ENCODE measurements around the gene SHISAL1.

Gene SHISAL1

DNA sequence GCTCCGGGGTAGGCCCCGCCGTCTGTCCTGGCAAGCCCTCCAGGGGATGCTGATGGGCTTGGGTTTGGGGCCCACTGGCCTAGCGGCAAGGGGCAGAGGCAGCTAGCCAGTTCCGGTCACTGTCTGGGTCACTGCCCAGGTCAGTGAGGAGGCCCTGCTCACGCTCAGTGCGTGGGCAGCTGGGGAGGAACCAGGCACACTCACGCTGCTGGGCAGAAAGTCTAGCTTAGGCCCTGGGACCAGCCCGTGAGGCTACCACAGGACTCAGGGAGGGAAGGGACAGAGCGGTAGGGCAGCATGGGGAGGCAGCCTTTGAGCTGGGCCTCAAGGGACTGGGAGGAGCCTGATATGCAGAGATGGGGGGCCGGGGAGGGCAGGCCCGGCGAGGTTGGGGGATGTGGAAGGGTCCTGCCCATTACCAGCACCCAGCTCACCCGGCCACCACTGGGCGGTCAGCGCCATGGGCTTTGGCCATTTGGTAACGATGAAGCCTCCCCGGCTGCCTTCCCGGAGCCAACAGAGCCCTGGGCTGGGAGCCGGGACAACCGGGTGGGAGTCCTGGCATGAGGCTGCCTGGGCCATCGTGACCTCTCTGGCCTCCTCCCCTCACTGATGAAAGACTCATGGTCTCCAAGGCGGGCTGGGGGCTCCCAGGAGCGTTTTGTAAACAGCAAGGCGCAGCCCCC is 14.2 kb downstream of the SHISAL1 start:
- ATAC-seq = no peak

DNA sequence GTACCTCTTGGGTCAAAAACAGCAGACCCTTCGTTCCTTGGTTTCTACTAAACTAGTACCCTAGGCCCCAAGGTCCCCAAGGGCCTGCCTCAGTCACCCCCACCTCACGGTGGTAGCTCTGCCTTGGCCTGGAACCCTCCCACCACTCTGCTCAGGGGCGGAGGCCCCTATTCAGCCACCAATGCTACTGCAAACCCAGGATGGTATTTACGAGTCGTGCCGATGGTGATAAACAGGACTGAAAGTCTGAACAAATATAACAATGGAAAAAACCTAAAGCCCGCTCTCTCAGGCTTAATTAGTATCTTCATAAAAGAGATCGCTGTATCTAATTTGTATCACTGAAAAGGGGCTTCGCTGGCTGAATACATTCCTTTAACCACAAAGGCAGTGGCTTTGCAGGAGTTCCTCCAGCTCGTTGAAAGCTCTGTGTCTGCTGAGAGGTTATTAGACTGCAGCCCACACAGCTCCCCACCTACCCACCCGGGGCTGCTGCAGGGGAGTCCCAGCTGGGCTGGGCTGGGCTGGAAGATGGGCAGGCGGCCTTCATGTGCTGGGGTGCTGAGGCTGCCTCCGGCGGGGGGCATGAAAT is 15.2 kb downstream of the SHISAL1 start:
- no peak for ATAC-seq

DNA sequence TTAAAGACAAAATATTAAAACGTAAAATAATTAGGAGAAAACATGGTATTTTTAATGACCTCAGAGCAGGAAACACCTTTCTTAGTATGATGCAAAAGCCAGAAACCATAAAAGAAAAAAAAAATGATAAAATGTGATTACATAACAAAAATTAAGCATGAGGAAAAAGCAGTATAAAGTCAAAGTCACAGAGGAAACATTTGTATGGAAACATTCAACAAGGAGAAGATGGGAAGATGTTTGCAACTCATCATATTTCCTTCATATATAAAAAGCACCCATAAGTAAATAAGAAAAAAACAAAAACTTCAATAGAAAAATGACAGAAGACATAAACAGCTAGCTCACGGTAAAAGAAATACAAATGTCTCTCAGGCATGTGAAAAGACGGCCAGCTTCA is 17.3 kb downstream of the SHISAL1 start:
- ATAC-seq = no peak

DNA sequence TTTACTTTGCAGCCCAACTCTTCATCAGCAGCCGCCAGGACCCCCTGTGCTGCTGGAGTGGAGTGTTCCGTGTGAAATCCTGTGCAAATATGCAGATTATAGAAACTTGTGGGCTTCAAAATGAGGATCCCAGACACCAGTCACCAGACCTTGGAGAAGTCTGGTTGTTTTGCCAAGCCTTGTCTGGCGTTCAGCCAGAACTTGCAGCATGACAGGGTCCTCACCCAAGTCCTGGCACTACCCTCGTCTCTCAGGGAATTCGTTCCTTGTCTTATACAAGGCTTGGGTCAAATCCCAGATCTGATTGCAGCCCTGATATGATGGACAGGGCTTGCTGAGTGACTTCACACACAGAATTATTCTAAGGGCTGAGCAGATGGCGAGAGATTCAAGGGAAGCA is 18.9 kb downstream of the SHISAL1 start:
- ATAC-seq = no peak

DNA sequence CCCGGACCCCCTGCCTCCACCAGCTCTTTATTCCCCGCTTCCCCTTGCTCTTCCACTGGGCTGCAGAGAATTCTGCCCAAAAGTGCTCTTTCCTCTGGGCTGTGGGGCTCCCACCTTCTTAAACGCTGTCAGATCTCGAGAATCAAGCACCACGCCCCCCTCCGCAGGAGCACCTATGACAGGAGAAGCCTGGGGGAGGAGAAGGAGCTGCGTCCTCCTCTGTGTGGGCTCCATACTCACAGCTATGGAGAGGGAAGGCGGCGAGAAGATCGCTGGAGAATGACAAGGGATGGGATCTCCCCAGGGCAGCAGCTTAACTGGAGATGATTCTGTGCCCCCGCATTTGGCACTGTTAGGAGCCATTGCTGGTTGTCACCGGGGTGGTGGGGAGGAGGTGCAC is 19.7 kb downstream of the SHISAL1 start:
- no peak for ATAC-seq

DNA sequence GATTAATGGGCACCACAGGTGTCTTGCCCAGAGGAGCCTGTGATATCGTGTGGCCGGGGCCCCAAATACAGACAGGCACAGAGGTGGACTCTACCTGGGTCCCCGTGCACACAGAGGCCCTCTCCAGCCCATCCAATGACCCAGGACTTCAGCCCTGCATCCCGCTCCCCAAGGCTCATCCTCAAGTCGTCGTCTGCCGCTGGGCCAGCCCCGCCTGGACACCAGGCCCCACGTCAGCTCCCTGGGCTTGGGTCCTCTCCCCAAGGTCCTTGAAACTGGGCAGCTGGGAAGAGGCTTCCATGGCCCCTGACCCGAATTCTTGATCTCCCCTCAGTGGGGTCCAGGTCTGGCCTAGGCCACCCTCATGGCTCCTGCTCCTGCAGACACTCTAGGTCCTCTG is 20.2 kb downstream of the SHISAL1 start:
- no peak for ATAC-seq

DNA sequence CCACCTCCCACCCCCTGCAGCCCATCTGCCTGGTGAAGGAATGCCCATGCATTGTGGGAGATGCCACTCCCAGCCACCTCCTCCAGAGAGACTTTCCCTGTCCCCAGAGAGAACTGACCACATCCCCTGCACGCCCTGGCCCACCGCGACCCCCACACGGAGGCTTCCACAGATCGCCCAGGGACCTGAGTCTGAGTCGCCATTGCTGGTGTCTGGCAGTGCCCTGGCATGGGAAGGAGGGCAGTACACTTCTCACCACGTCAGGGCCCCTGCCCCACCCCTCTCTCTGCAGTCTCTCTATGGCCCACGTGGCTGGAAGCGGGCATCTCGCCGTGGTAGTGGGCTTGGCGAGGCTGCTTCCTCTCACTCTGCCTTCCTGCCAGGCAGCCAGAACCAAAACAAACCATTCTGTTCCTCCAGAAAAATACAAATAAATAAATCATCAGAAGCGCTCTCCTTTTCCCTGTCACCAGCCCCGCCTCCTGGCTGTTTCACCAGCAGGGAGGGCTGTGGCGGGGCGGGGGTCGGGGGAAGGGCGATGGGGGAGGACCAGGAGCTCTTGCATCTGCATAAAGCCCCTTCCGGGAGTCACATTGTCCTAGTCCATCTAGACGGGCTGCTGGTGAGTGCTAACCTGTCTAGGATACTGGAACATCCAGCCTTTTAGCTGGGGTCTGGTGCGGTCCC is 20.9 kb downstream of the SHISAL1 start:
- no peak for ATAC-seq

DNA sequence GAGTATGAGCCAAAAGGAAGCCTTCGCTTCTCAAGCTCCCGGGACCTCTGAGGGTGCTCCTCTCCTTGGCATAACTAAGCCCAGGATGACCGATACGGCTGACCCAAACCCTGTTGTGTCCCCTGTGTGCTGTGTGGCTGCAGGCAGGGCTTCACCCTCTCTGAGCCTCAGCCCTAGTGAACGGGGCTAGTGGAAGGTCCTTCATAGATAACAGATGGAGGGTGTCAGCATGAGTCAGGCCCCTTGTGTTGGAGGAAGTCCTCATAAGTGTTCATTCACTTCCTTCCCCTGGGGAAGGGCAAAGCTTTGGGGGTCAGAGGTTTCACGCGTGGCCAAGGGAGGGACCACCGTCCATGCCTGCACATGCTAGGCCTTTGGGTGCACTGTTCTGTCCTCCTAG is 21.5 kb downstream of the SHISAL1 start:
- no peak for ATAC-seq

DNA sequence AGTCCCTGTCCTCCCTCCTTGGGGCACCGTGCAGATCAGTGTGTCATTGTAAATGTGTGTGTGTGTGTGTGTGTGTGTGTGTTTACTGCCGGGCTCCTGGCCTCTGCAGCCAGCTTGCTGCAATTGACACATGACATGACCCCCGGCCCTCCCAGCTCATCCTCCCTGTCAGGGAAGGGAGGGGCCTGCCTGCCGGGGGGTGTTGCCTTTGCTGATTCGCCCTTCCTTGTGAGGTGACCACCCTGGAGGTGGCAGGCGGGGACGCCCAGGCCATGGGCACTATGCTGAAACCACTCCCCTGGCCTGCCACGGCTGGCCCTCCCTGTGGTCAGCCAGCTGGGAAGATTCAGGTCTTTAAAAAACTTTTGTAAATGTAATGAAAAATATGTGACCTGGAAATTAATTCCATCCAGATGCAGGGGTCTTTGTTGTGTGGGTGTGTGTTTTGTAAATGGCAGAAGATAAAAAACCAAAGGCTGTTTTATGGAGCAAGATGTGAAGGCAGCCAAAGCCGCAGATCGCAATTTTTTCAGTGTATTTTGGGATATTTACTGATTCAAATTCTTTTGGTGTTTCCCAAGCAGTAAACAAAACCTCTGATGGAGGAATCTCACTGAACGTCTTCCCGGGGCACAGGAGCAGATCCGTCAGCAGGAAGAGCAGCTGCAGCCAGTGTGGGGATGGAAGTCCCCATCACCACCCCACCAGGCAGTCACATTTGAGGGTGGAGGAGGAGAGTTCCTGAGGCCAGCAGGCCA is 23.2 kb downstream of the SHISAL1 start:
- no peak for ATAC-seq

DNA sequence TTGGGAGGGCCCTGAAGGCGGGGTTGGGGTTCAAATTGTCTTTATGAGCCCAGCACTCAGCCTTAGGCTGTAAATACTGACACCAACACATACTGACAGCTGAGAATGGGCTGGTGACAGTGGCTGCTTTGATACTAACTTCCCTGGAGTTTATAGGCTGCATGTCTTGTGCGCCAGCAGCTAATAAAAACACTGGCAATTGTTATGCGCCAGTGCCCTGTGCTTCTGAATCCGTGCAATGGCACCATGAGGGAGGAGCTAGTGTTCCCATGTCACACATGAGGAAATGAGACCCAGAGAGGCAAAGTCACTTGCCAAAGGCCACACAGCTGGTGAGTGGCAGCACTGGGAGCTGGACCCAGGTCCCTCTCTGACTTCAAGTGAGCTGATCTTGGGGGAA is 23.8 kb downstream of the SHISAL1 start:
- no peak for ATAC-seq

DNA sequence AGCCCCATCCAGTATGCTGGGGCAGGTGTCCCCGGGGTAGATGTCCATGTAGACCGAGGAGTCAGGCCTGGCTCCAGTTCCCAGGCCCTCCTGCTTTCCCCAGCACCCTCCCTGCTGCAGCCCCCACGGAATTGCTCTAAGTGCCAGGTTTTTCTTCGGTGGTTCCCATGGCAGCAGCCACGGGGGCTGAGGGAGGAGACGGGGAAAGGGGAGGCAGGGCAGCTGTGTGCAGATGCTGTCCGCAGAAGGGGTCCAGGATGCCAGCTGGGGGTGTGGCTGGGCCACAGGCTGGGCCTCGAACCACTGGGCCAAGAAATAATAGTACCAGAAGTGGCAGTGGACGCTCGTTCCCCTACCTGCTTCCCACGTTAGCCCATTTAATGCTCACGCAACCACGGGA is 25.0 kb downstream of the SHISAL1 start:
- no peak for ATAC-seq

DNA sequence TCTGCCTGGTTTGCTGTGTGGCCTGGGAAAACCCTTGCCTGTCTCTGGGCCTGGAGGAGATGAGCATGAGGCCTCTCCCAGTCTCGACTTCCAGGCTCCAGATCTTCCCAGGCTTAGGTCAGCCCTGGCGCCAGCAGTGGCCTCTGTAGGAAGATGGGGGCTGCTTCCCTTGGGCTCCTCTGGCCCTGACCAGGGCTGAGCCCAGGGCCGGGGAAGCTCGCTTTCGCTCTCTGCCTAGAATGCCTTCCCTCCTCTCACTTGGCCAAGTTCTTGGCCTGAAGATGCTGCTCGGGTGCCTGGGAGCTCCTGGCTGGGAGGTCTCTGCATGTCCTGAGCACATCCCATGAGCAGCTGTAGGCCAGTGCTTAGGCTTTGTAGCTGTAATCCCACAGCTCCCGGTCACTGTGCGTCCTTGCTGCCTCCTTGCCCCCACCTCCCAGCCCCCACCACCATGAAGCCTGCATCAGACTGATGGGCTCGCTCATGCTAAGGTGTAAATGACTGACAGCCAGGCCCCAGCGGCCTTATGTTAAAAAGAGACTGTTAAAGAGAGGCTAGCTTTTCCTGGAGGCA is 25.5 kb downstream of the SHISAL1 start:
- no peak for ATAC-seq

DNA sequence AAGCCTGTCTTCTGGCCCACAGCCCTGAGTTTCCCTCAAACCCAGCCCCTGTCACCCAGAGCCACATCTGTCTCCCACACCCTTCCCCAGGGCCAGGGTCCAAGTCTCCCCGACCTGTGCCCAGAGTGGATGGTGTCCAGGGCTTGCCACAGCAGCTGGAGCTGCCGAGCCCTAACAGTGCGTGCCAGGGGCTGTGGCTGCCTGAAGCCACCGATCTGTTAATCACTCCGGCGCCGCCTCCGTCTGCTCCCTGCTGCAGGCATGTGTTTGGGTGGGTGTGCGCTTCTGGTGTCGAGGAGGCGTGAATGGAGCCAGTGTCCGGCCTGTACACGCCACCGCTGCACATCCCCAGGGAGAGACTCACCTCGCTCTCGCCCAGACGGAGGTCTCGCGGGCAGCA is 26.1 kb downstream of the SHISAL1 start:
- ATAC-seq = no peak

DNA sequence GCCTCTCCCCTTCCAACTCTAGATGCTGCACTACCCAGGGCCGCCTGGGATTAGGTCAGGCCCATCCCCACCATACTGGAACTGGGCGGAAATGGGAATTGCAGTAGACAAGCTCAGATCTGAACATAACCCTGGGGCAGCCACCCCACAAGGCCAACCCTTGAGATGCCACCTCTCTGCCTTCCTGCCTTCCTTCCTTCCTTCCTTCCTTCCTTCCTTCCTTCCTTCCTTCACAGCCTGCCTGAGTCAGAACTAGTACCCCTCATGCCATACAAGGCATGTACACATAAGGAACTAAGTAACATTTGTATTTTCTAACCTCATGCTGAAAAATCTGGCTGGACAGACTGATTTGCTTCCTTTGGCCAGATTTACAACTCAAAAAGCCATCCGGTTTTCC is 28.0 kb downstream of the SHISAL1 start:
- no peak for ATAC-seq

DNA sequence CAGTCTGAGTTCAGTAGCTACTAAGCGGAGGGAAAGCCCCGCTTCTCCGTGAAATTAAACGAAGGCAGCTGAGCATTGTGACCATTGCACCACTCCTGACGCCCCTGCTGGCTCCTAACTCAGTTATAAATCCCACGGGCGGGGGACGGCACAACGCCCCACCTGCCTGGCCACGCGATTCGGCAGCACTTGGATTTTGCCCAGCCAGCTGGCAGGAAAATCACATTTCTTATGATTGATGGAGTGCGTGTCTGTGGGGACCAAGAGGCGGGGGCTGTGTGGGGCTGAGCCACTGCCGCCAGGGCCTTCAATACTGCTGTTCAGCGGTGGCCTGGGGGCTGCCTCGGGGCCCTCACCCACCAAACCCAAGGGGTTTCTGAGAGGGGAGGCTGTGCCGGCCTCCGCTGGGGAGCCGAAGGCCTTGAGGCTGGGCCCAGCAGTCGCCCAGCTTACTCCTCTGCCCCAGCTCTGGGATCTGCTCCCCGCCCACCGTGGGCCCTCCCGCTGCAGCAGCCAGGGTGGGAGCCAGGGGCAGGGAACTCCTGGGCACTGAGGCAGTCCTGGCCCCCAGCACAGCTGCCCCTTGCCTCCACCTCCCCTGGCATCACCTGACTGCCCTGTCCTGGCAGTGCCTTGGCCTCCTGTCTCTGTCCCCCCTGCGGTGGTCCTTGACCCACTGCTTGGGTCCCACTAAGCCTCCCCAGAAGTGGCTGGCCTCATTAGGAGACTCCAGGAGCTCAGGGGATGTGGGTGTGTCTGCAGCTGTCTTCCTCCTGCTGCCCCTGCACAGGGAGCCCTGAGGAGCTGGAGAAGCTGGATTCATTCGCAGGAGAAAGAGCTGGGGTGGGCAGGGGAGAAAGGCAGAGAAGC is 30.7 kb downstream of the SHISAL1 start:
- ATAC-seq = no peak

DNA sequence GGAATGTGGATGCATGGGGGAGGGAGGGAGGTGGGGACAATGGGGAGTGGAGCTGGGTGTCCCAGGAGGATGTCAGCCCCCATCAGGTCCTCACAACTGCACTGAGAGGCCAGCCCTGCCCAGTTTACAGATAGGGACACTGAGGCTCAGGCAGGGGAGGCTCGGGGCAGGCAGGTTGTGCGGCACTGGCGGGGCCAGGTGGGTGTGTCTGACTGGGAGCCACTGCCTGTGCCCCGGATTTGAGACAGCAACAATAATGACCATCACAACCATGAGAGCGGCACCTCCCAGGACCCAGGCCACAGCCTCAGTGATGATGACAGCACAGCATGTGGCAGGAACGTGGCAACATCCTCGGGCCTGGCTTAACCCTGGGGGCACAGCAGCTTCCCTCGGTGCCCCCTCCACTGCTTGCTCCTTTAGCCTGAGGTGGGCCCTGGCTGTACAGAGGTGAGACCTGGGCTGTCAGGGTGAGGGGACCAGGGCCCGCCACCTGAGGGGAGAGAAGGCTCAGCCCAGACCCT is 32.0 kb downstream of the SHISAL1 start:
- ATAC-seq = no peak

DNA sequence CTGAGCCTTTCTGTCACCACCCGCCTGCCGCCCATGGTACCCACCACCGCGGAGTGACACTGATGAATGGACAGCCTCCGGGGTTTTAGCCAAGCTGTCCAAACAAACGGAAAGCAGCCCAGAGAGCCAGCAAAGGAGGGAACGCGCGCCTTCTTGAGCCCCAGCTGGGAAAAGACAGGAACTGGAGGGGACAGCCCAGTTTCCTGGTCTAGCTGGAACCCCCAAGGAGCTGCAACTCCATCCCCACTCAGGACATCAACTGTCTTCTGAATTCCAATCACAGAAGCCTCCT is 33.7 kb downstream of the SHISAL1 start:
- ATAC-seq = no peak

DNA sequence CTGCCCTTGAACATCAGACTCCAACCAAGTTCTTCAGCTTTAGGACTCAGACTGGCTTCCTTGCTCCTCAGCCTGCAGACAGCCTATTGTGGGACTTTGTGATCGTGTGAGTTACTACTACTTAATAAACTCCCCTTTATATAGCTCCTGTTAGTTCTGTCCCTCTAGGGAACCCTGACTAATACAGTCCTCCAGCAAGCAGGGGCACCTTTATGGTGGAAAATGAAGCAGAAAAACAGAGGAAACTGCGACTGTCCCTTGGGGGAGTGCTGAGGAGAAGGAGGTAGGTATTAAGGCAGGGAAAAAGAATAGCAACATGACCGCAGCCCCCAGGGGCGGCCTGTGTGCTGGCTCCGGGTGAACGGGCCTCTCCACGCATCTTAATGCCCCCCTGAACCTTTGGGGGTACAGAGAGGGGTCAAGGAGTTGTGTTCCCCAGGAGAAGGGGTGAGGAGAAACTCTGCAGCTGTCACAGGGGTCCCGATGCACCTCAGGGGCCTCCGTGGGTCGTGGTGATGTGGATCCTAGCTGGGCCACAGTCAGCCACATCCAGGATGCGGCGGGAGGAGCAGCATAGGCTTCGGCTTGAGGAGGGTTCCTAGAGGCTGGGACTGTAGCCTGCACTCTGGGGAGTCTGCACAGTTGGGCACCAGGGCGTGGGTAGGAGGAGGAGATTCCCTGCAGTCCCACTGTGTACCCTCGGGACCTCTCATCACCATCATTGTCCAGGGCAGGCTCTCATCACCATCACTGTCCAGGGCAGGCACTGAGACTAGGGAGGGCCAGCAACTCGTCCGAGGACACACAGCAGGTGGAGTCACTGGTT is 34.3 kb downstream of the SHISAL1 start:
- ATAC-seq = no peak

DNA sequence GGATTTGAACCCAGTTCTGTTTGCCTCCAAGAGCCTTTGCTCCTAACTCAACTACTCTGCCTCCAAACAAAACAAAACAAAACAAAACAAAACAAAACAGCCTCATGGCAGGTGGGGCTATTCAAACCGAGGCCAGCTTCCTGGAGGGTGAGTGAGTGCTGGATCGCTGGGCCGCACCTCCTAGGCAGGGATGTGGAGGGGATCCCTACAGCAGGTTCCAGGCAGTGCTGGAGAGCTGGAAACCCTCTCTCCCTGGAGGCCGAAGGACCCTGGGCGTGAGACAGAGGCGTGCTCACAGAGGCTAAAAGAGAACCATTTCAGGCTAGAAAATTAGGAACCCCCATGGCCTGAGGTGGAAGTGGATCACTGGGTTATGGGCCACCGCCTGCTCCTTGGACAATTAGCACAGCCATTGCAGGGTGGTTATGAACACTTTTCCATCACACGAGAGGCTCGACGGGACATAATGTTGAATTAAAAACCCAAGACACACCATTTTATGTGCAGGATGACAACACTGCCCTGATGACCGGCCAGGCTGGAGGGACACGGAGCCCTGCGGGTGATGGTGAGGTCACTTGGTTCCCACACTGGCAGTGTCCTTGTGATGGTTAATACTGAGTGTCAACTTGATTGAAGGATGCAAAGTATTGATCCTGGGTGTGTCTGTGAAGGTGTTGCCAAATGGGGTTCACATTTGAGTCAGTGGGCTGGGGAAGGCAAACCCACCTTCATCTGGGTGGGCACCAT is 35.2 kb downstream of the SHISAL1 start:
- no peak for ATAC-seq

DNA sequence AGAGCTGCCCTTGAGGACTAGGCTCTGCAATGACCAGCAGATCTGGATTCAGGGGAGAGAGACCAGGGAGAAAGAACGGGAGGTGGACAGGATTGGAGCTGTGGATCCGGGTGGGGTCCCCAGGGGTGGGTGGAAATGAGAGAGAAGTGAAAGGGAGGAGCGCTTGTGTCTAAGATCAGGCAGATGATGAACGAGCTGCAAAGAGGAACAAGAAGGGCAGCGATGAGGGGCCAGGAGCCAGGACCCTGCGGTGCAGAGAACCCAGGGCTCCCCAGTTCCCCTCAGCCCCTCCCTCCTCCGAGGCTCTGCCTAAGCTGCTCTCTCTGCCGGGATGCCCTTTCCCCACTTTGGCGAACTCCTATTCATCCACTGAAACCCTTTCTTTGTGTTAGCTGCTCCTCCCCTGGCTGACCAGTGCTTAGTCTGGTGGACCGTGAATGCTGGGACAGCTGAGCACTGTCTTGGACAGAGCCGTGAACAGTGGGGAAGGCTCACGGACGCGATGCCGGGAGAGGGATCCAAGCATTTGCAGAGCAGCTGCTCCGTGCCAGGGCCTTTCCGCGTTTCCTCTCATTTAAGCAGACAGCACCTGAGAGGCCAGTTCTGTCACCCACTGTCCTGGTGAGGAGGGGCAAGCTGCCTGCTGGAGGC is 35.9 kb downstream of the SHISAL1 start:
- ATAC-seq = no peak

All from activated CD4-positive, CD25-positive, alpha-beta regulatory T cell treated with anti-CD3 and anti-CD28 coated beads, Interleukin-2, amount 50 U/mL, for 24 hours (primary cell).